GM23338 (cell line): Measurements from ENCODE around the gene RNF180.

Experiments used
- CREB1 ChIP-seq: fragments of 250-450 bp; sonication (Bioruptor Pico); IDR thresholded peaks from 2 replicates; pipeline ENCODE4 v1.5.0; 2020; ENCODE audit warnings: low read depth, mild to moderate bottlenecking, moderate library complexity
- EZH2 ChIP-seq: fragments of 200-600 bp; sonication (generic); IDR thresholded peaks from one replicate; pipeline ENCODE4 v1.8.0; 2017; ENCODE audit warnings: antibody characterized with exemption, mild to moderate bottlenecking, low read depth; ENCODE audit not compliant: unreplicated experiment
- EZH2phosphoT487 ChIP-seq: fragments of 200-600 bp; sonication (generic); IDR thresholded peaks from one replicate; pipeline ENCODE4 v1.8.1; 2018; ENCODE audit warnings: antibody characterized with exemption; ENCODE audit not compliant: unreplicated experiment
- POLR2AphosphoS5 ChIP-seq: IDR thresholded peaks from 2 replicates; pipeline ENCODE4 v1.6.1; 2016; ENCODE audit warnings: antibody characterized with exemption, low read depth
- ZNF114 ChIP-seq: fragments of 250-450 bp; sonication (Bioruptor Pico); IDR thresholded peaks from 2 replicates; pipeline ENCODE4 v1.5.0; 2020; ENCODE audit warnings: mild to moderate bottlenecking, moderate library complexity
- TF ChIP-seq, protein P1 (sequence below), 2 experiments: fragments of 200-600 bp in 1 of 2; sonication (generic) in 1 of 2; conservative IDR thresholded peaks; 2 replicates each; pipeline versions ENCODE4 v1.5.1 to v1.6.1; 2016 to 2017; ENCODE audit warnings: antibody characterized with exemption in 2 of 2, low read depth in 2 of 2, mild to moderate bottlenecking in 2 of 2, moderate library complexity in 1 of 2
- TF ChIP-seq, protein P2 (sequence below): IDR thresholded peaks from one replicate; pipeline ENCODE4 v1.6.1; 2018; ENCODE audit warnings: antibody characterized with exemption; ENCODE audit not compliant: unreplicated experiment

DNA sequence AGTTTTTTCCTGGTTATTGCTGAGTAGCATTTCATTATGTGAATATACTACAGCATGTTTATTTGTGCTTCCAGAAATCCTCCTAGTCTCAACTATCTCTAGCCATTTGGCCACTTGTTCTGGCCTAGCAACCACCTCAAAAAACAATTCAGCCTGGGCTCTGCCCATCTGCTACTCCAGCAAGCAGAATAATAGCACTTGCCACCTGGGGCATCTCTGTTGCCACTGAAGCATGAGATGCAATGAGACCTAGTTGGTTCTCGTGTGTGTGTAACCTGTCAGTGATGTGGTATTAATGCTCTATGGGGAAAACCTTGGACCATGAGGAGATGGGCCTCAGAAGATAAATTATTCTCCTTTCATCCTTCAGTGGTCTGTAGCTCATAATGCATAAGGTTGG lies 129.5 kb downstream of the RNF180 start:
- TF ChIP-seq, protein P1, sequence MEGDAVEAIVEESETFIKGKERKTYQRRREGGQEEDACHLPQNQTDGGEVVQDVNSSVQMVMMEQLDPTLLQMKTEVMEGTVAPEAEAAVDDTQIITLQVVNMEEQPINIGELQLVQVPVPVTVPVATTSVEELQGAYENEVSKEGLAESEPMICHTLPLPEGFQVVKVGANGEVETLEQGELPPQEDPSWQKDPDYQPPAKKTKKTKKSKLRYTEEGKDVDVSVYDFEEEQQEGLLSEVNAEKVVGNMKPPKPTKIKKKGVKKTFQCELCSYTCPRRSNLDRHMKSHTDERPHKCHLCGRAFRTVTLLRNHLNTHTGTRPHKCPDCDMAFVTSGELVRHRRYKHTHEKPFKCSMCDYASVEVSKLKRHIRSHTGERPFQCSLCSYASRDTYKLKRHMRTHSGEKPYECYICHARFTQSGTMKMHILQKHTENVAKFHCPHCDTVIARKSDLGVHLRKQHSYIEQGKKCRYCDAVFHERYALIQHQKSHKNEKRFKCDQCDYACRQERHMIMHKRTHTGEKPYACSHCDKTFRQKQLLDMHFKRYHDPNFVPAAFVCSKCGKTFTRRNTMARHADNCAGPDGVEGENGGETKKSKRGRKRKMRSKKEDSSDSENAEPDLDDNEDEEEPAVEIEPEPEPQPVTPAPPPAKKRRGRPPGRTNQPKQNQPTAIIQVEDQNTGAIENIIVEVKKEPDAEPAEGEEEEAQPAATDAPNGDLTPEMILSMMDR (conservative IDR thresholded peaks at IDR 0.05; ENCODE audit: low read depth in 2 of 2), result no peak
- no peak for TF ChIP-seq EZH2
- TF ChIP-seq POLR2AphosphoS5, result no peak
- no peak for TF ChIP-seq EZH2phosphoT487
- TF ChIP-seq ZNF114, result no peak
- no peak for TF ChIP-seq CREB1 (CRISPR knock-in tag)
- TF ChIP-seq, protein P2, sequence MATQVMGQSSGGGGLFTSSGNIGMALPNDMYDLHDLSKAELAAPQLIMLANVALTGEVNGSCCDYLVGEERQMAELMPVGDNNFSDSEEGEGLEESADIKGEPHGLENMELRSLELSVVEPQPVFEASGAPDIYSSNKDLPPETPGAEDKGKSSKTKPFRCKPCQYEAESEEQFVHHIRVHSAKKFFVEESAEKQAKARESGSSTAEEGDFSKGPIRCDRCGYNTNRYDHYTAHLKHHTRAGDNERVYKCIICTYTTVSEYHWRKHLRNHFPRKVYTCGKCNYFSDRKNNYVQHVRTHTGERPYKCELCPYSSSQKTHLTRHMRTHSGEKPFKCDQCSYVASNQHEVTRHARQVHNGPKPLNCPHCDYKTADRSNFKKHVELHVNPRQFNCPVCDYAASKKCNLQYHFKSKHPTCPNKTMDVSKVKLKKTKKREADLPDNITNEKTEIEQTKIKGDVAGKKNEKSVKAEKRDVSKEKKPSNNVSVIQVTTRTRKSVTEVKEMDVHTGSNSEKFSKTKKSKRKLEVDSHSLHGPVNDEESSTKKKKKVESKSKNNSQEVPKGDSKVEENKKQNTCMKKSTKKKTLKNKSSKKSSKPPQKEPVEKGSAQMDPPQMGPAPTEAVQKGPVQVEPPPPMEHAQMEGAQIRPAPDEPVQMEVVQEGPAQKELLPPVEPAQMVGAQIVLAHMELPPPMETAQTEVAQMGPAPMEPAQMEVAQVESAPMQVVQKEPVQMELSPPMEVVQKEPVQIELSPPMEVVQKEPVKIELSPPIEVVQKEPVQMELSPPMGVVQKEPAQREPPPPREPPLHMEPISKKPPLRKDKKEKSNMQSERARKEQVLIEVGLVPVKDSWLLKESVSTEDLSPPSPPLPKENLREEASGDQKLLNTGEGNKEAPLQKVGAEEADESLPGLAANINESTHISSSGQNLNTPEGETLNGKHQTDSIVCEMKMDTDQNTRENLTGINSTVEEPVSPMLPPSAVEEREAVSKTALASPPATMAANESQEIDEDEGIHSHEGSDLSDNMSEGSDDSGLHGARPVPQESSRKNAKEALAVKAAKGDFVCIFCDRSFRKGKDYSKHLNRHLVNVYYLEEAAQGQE, result no peak
